ENCODE measurements around the gene PTPN11.
"Not testable (repeated sequence)": the region's sequence is repeated elsewhere in the genome, so short reads cannot be mapped to it uniquely, and the experiment has no call there.

Gene PTPN11

DNA sequence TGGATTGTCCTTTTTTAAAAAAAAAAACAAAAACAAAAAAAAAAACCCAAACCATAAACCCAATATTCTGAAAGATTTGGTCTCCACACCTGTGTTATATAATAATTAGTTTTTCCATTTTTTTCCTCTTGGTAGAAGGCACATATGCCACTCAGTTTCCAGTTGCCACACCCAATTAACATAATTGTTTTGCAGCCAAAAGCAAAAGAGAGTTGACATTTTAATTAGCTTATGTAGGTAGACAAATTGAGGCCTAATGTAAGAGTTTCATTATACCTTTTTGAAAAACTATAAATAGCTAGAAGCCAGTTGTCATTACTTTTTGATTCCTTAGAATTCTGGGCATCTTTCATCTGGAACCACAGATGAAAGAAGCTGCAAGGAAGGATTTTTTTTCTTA lies 21.0 kb downstream of the PTPN11 start:
- no peak overlapping the region for H3K4me3 ChIP-seq (ENCODE audit: low read depth, low read length)
- no peak for DNase-seq (ENCODE audit: low read depth)
- TF ChIP-seq, protein P1, sequence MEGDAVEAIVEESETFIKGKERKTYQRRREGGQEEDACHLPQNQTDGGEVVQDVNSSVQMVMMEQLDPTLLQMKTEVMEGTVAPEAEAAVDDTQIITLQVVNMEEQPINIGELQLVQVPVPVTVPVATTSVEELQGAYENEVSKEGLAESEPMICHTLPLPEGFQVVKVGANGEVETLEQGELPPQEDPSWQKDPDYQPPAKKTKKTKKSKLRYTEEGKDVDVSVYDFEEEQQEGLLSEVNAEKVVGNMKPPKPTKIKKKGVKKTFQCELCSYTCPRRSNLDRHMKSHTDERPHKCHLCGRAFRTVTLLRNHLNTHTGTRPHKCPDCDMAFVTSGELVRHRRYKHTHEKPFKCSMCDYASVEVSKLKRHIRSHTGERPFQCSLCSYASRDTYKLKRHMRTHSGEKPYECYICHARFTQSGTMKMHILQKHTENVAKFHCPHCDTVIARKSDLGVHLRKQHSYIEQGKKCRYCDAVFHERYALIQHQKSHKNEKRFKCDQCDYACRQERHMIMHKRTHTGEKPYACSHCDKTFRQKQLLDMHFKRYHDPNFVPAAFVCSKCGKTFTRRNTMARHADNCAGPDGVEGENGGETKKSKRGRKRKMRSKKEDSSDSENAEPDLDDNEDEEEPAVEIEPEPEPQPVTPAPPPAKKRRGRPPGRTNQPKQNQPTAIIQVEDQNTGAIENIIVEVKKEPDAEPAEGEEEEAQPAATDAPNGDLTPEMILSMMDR (IDR thresholded peaks at IDR 0.05; ENCODE audit: low read depth, low read length, missing control alignments) = no peak

DNA sequence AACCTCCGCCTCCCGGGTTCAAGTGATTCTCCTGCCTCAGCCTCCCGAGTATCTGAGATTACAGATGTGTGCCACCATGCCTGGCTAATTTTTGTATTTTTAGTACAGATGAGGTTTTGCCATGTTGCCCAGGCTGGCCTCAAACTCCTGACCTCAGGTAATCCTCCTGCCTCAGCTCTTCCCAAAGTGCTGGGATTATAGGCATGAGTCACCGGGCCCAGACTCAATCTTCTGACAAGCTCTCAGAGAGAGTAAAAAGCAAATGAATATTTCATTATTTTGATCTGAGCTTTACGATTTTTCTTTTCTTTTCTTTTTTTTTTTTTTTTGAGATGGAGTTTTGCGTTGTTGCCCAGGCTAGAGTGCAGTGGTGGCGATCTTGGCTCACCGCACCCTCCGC lies 21.9 kb downstream of the PTPN11 start:
- H3K4me3 ChIP-seq (ENCODE audit: low read depth, low read length); DNase-seq (ENCODE audit: low read depth): not testable (repeated sequence)

DNA sequence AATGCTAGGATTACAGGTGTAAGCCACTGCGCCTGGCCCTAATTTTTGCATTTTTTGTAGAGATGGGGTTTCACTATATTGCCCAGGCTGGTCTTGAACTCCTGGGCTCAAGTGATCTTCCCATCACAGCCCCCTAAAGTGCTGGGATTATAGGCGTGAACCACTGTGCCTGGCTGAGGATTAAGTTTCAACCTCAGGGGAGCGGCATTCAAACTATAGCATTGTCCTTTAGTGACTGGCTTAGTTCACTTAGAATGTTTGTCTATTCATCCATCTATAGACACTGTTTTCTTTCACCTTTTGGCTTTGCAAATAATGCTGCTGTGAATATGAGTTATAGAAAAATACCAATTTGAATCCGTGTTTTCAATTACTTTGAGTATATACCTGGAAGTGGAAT lies 25.2 kb downstream of the PTPN11 start:
- TF ChIP-seq, protein P1 (IDR thresholded peaks at IDR 0.05; ENCODE audit: low read depth, low read length, missing control alignments) = no peak
- H3K4me3 ChIP-seq (ENCODE audit: low read depth, low read length) = no peak overlapping the region
- no peak for DNase-seq (ENCODE audit: low read depth)

DNA sequence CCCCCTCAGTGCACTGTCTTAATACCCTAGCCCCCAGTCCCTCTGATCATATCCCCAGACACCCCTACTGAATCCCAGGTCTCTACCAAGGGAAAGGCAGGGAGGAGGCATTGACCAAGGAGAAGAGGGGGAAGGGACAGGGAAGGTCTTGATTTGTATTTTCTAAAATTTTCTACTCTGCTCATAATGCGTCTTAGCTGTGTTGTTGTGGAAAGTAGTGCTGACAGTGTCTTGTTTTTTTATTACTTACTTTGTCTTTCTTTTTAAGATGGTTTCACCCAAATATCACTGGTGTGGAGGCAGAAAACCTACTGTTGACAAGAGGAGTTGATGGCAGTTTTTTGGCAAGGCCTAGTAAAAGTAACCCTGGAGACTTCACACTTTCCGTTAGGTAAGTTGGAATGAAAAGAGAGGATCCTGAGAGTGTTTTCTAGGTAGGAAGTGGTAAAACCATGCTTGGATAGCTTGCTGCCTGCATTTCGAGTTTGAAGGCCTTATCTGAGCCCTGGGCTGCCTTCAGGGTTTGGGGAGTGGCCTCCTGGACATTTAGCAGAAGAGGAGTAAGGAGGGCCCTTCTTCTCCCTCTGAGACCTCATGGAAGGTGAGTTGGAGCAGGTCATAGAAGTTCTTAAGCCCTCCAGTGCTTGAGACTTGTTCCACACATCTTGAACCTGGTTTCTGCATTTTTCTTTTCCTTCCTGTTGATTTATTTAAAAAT lies 27.4 kb downstream of the PTPN11 start:
- no peak overlapping the region for H3K4me3 ChIP-seq (ENCODE audit: low read depth, low read length)
- no peak for DNase-seq (ENCODE audit: low read depth)
- TF ChIP-seq, protein P1 (IDR thresholded peaks at IDR 0.05; ENCODE audit: low read depth, low read length, missing control alignments) = no peak

- H3K4me3 ChIP-seq (ENCODE audit: low read depth, low read length) = no peak overlapping the region
- DNase-seq (ENCODE audit: low read depth) = no peak
- TF ChIP-seq, protein P1 (IDR thresholded peaks at IDR 0.05; ENCODE audit: low read depth, low read length, missing control alignments) = no peak
Observed at GRCh38 chr12:112447106-112447505, 28.4 kb downstream of the PTPN11 start.

DNA sequence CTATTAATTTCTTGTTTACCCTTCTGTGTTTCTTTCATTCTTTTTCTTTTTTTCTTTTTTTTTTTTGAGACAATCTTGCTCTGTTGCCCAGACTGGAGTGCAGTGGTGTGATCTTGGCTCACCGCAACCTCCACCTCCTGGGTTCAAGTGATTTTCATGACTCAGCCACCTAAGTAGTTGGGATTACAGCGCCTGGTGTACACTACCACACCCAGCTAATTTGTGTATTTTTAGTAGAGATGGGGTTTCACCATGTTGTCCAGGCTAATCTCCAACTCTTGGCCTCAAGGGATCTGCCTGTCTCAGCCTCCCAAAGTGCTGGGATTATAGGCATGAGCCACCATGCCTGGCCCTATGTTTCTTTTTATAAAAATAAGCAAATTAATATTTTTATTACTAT lies 29.4 kb downstream of the PTPN11 start:
- DNase-seq (ENCODE audit: low read depth); H3K4me3 ChIP-seq (ENCODE audit: low read depth, low read length): not testable (repeated sequence)

- DNase-seq (ENCODE audit: low read depth) = no peak
- no peak overlapping the region for H3K4me3 ChIP-seq (ENCODE audit: low read depth, low read length)
- TF ChIP-seq, protein P1 (IDR thresholded peaks at IDR 0.05; ENCODE audit: low read depth, low read length, missing control alignments) = no peak
Observed at GRCh38 chr12:112450725-112451124, 32.0 kb downstream of the PTPN11 start.

- DNase-seq (ENCODE audit: low read depth) = no peak
- TF ChIP-seq, protein P1 (IDR thresholded peaks at IDR 0.05; ENCODE audit: low read depth, low read length, missing control alignments) = no peak
- no peak overlapping the region for H3K4me3 ChIP-seq (ENCODE audit: low read depth, low read length)
Observed at GRCh38 chr12:112456029-112456428, 37.3 kb downstream of the PTPN11 start.

GRCh38 chr12:112457142-112457541 lies 38.4 kb downstream of the PTPN11 start:
- H3K4me3 ChIP-seq (ENCODE audit: low read depth, low read length); DNase-seq (ENCODE audit: low read depth): not testable (repeated sequence)

All from GM12864 (cell line).